ENCODE measurements around the gene ATG14. TPM values are rescaled to one million over a fixed set of nuclear protein-coding genes. Genes with fewer than 3 reads are reported as not detected.
"Not testable (repeated sequence)": the region's sequence is repeated elsewhere in the genome, so short reads cannot be mapped to it uniquely, and the experiment has no call there.

ATG14 gene
- total RNA-seq, 1 donor from 2014 or later = 15.7 TPM

DNA sequence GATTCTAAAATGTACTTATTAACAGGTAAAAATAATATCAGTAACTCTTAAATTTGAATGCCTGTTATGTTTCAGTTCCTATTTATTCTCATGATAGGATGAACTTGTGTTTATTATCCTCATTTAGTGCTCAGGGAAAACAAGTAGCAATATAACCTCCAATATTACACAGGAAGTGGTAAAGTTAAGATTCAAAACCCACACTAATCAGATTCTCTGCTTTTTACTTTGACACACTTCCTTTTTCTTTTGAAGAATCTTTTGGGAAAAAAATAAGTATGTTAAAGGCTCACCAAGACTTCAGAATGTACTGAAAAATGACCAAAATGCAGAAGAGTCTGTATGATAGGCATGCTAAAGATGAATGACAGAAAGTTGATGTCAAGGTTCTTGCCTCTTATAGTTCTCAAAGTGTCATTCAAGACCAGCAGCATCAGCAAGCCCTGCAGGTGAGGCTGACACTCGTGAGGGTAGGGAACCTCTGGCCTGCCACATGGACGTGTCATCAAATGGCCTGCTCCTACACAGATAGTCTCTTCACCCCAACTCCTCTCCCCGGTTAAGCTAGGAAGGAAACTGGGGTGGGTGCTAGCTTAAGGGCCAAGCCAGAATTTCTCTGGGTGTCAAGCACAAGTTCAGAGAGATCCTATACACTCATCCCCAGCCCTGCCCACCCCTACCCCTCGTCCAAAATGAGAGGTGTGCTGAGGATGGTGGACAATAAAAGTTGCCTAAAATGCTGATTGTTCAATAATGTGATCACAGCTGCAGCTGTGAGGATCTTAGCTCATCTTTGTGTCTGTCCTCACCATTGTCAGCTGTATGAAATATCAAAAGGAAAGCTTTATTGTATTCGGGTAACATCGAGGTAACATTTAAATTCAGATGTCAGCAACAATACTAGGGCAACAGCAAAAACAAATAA, 22.5 kb upstream of the ATG14 start:
- no peak for DNase-seq

DNA sequence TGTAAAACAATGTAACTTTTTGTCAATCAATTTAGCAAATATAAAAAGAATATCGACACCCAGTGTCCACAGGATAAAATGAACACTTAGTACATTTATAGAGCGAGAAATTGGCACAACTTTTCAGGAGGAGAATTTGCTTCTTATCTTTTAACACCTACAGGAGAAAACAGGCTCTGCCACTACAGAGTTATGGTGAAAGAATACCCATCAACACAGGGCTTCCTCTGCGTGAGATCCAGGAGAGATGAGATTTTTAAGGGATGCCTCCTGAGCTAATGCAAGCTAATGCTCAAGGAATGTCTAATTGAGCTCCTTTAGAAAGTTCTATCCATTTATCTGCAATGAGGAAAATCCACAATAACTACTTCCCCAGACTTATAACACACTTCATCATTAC, 21.0 kb upstream of the ATG14 start:
- DNase-seq = no peak

DNA sequence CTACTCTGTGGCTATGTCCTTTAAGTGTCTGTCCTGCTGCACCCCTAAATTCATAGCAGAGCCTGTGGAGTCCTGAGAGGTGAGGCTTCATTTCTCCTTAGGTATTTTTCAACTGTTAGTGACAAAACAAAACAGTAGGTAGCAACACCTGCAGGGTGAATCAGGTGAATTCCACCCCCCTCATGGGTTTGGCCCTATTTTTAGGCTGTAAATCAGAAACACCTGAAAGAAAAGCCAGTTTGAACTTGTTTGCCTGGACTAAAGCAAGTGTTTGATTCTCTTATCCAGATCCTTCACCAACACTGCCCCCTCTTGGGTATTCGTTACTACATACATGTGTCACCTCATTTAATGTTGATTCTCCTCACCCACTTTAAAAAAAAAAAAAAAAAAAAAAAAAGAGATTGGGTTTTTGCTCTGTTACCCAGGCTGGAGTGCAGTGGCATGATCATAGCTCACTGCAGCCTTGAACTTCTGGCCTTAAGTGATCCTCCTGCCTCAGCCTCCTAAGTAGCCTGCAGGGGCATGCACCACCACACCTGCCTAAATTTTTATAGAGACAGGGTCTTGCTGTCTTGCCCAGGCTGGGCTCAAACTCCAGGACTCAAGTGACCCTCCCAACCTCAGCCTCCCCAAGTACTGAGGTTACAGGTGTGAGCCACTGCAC, 18.5 kb upstream of the ATG14 start:
- peak; percentile 89 for DNase-seq

DNA sequence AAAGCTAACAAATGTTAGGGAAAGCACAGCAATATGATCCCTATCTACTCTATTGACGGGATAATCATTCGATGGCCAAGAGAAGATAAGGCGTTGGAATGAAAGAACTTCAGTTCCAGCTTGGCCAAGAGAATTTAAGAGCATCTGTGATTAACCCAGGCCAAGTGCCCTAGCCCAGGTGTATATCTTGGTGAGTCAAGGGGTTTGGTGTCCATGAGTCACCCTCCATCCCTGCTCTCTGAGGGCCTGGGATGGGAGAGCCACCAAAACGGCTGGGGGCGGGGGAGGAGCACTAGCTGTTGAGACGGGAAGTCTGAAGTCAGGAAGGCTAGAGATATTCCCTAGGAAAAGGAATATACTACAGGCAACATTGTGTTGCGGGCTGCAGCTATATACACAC, 15.8 kb upstream of the ATG14 start:
- DNase-seq = no peak

DNA sequence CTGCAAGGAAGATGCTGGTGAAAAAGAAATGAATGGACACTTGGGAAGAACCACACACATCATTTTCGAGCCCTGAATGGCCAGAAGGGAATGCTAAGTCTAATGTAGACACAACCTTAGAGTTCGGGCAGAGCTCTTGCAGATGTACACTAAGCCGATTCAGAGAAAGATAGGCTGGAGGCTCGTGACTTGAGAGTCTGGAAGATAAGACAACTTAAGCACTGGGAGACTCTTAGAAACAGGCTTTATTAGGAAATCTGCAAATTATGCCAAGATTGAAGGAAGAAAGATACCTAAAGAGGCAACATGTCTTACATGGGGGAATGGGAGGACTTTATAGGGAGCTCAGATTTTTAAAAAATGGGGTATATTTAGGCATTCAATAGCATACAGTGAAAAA, 15.3 kb upstream of the ATG14 start:
- no peak for DNase-seq

DNA sequence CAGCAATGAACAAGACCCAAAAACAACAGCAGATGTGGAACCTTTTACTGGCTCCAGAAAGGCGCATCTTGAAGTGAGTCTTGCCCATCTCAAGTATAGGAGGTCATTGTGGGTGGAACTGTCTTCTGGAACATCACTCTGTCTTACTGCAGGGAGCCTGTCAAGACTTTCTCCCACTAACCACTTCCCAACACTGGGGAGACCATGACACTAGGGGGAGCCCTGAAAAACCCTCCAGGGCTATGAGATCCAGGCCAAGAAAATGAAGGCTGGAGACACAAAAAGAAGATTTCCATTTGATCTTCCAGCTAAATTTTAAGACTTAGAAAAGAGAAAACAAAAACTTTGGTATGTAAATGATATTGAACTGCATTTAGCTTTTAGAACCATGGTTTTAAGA, 13.5 kb upstream of the ATG14 start:
- DNase-seq = no peak

DNA sequence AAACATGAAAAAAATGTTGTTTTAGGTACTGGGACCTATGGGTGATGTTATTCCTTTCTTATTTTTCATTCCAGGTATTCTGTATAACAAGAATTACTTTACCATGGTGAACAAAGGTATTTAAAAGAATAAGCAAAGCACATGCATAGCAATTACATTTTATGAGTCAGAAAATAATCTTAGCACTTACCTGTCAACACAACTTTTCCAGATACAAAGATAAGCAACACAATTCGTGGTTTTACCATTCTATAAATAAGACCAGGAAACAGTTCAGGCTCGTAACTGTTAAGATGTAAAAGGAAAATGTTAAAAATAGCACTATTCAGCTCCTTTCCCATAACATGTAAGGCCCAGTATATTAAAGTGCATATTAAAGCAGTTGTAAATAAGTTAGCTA, 12.3 kb upstream of the ATG14 start:
- DNase-seq = no peak

DNA sequence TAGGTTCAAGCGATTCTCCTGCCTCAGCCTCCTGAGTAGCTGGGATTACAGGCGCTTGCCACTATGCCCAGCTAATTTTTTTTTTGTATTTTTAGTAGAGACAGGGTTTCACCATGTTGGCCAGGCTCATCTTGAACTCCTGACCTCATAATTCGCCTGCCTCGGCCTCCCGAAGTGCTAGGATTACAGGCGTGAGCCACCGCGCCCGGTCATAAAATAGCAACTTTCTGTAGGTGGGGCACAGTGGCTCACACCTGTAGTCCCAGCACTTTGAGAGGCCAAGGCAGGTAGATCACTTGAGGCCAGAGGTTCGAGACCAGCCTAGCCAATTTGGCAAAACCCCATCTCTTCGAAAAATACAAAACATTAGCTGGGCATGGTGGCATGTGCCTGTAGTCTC, 10.7 kb upstream of the ATG14 start:
- DNase-seq = not testable (repeated sequence)

DNA sequence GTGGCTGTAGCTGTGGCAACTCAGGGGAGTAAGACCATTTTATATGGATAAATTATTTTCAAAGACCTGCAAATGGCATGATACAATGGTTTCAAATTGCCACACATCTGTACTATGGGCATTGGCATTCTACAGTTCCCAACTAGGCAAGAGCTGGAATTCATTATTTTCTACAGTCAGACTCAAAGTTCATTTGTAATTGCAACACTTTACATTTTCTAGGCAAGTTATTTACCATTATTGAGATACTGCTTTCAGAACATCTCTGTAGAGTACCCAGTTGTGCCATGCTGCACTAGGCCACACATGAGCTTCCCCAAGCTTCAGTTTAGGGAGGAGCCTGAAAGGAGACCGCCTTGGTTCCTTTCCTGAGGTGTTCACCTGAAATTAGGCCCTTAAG, 8.0 kb upstream of the ATG14 start:
- no peak for DNase-seq

DNA sequence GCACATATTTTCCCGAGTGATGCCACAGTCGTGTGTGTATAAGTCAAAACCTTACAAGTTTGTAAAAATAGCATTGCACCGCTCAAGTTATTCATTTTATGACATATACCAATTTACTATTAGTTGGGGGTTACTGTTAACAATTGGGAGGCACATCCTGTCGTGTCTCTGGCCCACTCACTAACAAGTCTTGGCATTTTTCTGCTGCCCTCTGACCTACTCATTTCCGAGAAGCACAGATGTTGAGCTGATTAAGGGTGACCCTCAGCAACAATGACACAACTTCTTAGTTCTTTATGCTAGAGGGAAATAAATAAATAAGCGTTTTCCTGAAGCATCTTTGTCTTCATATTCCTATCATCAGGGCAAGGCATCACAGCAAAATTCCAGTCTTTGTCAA, 6.8 kb upstream of the ATG14 start:
- peak; percentile 96 for DNase-seq

DNA sequence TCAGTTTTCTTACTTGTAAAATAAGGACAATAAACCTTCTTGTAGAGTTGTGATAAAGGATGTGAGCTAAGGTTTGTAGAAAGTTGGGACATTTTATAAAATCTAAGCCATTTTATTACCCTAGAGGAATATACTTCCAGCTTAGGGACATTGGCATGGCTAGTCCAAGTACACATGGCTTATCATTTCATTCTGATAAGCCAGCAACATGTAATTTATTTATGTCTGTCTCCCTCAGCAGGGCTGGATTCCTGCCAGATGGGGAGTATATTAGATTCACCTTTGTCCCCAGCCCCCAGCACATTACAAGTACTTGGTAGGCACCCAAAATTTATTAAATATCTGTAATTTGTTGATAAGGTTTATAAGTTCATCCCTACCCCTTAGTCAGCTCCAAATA, 6.3 kb upstream of the ATG14 start:
- DNase-seq = no peak

DNA sequence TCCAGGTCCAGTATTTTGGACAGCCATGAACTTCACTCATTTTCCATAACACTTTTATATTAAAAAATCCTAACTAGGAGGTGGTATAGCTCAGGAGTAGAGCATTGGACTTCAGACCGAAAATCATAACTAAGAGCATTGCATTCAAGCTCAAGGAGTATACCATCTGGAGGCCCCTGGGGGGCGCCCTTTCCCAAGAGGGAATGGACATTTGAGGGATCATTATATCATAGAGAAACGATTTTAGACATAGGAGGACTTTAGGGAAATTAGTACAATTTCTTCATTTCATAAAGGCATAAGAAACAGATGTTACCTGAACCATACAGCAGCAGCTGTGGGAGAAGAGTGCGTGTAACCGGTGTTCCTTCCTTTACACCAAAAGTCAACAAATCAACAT, 5.2 kb upstream of the ATG14 start:
- DNase-seq = peak; percentile 30

DNA sequence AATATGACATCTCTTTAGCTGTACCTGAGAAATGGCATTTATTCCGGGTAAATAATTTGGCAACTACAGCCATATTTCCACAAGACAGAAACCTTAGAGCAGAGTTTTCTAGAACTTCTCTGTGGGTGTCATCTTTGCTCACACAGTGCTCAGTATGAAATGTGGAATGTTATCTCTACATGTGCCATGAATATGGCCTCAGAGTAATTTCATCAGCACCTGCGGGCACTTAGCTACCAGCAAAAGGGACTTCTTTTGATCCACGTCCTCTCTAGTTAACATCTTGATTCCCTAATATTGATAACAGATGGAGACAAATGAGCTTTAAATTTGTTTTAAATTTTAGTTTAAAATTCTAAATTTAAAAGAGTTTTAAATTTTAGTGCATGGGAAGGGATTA, 2.9 kb upstream of the ATG14 start:
- no peak for DNase-seq

DNA sequence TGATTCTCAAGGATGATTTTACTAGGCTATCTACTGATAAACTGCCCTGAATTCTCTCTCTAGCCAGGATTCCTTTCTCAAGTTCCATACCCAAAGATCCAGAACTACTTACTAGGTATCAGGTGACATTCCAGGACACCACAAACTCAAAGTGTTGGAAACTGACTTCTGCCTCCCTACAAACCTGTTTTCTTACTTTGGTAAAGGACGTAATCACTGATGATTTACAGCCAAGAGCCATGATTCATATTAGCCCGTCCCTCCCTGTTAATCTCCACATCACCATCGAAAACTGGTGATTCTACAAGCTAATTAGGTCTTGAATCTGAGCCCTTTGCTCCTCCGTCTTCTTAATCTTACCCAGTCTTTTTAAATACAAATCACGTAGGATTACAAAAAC, 1.0 kb upstream of the ATG14 start:
- DNase-seq = no peak

DNA sequence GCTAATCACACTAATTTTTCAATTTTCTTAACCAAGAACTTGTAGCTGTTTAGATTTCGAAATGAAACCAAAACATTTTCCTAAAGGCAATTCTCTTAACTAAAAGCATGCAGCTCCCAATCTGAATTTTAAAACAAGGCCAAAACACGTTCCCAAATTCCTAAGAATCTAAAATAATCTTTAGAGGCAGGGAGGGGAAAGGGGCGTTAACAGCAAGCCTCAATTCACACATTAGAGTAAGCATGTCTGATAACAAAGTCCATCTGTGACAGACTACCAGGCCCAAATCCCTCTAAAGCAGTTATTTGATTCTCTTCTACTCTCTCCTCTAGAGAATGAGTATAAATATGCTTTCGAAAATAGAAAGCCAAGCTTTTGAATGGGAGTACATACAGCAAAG, 754 bp downstream of the ATG14 start:
- no peak for DNase-seq

DNA sequence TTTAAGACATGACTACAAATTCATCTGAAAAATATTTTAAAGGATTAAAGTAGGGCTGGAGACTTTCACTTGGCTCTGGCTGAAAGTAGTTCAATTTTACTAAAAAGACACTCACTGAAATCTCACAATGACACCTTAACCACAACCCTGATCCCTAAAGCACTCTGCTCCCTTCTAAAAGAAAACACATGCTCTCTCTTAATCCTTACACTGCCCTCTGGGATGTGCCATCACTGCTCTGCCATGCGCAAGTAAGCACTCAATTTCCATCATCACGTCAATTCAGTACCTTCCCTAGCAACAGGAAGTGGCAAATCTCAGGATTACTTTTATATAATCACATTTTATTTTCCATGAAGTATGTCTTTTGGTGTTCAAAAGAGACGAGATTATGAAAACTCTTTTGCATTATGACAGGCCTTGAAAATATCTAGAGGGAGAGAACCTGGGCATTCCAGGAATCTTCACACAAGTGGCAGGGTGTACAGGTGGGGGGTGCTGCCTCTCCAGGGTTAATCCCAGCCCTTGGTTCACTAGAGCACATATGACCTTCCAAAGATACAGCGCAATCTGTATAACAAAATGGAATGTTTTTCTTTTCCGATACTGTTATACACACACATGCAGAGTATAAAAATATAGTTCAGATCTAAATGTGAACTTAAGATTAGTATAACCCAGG, 7.3 kb downstream of the ATG14 start:
- no peak for DNase-seq

DNA sequence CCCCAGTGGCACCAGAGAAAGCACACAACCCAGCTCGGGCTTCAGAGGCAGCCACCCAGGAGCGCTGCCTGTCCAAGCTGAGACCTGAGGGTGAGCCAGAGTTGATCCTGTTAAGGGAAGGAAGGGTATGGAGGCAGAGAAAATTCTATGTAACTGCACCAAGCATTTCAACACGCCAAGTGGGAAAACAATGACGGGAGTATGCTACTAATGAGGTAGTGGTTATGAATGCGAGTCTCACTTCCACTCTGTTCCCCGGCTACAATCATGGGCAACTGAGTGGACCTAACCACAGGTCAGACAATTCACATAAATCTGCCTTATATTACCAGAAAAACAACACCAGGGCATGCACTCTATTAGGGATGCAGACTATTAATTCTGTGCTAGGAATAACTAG, 9.9 kb downstream of the ATG14 start:
- no peak for DNase-seq

DNA sequence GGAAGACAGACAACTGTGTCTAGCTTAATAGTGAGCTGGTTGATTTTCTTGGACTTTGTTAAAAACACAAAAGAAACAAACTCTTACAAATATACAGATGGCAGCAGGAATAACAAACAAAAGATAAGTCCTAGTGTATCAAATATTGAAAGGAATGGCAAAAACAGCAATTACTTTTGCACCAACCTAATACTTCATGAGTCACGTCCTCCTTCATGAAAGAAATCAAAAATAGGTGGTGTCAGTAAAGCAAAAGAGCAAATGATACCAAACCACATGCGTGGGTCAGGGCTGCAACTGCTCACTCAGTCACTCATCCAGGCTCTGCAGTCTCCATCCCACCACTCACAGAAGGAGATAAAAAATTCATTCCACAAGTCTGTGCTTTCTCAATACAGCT, 11.8 kb downstream of the ATG14 start:
- peak; percentile 54 for DNase-seq

DNA sequence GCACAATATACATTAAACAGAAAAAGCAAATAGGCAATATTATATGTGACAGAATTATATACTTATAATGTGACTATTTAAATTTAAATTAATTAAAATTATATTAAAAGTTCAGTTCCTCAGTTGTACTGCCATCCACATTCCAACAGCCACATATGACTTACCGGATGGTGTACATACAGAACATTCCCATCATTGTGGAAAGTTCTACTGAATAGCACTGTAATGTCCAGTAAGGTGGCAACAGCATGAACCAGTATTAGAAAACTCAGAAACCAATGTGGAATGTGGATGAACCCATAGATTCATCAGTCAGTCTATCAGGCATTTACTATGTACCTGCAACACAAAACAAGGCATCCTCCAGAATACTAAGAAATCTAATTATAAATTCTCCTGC, 12.4 kb downstream of the ATG14 start:
- peak; percentile 21 for DNase-seq

DNA sequence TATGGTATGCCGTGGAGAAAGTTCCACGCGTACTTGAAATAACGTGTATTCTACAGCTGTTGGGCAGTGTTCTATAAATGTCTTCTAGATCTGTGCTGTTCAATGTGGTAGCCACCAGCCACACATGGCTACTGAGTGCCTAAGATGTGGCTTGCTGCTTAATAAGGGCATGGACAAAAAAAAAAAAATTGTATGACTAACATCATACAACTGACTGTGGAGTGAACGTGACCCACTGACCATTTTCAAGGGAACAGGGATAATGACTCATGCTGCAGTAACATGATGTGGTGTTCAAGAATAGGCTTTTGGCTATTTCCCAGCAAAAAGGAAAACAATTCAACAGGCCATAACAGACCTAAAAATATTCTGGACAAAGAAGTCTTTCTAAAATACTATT, 13.0 kb downstream of the ATG14 start:
- DNase-seq = peak; percentile 98

DNA sequence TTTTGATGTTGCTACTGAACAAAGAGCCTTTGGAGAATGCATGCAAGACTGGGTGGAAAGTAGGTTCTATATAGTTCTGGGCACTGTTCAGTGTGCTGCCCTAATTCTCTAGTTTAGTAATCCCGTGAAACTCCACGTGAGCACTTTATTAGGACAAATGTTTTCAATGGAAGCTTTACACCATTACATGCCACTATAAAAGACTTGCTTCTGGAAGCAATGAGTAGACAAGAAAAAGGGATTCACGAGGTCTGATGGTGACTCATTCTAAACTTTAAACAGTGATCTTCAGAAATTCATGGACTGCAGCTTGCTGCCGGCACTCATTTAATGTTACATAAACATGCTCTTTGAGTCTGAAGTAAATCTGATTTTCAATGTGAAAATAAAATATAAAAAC, 22.3 kb downstream of the ATG14 start:
- no peak for DNase-seq

DNA sequence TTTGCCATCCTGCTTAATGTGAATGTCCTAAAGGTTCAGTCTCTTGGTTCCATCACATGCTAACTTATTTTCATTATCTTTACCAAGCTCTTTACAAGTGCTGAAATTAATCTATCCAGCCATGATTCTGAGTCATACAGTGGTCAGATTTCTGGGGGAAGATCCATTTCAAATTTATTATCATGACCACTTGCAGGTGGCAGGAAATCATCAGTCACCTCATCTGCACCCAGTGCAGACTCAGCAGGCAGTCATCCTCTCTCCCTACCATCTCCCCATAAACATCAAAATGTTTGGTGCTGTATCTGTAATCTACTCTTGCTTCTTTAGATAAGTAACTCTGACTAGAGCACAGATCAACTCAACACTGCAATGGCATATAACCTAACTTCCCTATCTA, 23.5 kb downstream of the ATG14 start:
- no peak for DNase-seq

DNA sequence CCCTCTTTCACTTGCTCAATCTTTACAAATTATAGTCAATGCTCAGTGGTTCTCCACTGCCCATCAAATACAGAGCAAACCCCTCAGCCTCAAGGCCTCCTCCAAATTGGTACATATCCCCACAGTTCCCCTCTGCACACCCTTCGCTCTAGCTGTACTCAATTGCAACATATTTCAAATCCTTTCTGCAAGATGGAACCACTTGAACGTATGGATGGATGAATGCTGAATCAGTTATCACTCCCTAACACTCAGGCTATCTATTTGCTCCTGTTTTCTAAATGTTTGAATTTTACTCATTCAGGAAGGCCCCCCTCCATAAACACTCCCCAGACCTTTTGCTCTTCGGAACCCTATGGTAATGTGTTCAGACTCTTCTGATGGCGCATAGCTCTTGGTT, 24.5 kb downstream of the ATG14 start:
- no peak for DNase-seq

All from dermis blood vessel endothelial cell (primary cell).